GM18511 (cell line): ENCODE measurements around the gene SYCE1.
"Not testable (repeated sequence)": the region's sequence is repeated elsewhere in the genome, so short reads cannot be mapped to it uniquely, and the experiment has no call there.

ENCODE experiments used
- ATAC-seq: cut with Tn5 transposase; IDR thresholded peaks from one replicate; pipeline ENCODE4 v1.9.1; 2021; ENCODE audit warnings: mild to moderate bottlenecking, moderate library complexity; ENCODE audit not compliant: unreplicated experiment

The SYCE1 gene

DNA sequence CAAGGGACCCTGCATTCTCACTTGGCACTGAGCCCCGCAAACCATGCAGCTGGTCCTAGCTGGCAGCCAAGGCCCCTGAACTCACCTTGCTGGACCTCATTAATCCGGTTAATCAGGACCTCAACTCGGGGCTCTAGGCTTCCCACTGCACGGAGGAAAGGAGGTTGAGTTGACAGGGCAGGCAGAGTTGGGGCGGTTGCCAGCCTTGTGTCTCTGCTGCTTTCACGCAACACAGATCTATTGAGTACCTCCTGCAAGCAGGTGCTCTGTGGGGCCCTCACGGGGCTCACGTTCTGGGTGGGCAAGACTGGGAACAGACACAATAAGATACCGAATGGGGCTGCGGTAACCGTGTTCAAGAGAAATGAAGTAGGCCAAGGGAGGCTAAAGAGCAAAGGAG lies 6.2 kb downstream of the SYCE1 start:
- no peak for ATAC-seq

DNA sequence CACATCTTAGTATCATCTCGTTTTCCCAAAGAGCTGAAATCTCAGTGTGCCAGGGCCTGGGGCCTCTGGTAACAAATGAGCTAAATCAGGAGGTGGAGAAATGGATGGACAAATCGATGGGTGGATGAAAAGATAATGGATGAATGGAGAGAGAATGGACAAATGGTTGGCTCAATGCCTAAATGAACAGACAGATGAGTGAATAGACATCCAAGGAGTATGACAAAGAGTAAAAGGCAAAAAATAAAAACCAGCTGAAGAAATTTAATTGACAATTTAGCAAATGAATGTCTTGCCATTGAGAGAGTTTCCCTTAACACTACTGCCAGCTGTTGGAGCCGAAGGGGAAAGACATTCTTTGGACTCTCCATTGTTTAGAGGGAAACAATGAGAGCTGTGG lies 8.0 kb downstream of the SYCE1 start:
- ATAC-seq, result no peak

DNA sequence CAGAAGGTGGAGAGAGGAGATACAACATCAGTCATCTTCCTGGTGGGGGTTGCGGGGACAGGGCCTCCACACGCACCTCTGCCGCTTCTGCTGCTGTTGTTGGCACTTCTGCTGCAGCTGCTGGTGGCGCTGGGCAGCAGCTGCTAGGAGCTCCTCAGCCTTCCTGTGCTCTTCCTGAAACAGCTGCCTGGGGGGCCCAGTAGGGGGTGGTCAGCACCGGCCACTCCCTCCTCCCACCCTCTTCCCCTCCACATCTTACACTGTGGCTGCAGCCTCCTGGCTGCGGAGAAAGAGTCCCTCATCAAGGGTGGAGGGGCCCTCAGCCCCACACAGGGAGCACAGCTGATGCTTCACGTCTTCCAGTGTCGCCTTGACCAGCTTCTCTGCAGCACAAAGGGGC lies 9.9 kb downstream of the SYCE1 start:
- no peak for ATAC-seq

DNA sequence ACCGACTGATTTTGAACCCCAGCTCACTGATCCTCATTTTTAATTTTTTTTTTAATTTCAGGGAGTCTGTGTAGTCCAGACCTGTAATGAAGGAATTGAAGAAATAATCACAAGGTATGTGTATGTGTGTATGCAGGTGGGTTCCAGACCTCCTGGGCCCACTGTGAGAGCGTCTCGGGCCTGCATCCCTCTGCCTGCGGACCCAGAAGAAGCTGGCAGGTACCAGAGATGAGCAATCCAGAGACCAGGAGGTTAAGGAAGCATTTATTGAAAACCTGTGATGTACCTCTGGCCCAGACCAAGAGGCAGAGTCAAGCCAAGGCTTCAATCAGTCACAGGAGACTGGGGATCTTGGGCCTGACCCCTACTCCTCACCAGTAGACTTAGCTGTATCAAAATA lies 10.8 kb downstream of the SYCE1 start:
- no peak for ATAC-seq

DNA sequence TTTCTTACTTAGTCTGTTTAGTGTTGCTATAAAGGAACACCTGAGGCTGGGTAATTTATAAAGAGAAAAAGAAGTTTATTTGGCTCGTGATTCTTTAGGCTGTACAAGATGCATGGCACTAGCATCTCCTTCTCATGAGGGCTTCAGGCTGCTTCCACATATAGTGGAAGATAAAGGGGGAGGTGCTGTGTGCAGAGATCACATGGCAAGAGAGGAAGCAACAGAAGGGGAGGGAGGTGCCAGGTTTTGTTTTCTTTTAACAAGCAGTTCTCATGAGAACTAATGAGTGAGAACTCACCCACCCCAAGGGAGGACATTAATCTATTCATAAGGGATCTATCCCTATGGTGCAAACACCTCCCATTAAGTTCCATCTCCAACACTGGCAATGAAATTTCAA lies 20.9 kb downstream of the SYCE1 start:
- no peak for ATAC-seq

DNA sequence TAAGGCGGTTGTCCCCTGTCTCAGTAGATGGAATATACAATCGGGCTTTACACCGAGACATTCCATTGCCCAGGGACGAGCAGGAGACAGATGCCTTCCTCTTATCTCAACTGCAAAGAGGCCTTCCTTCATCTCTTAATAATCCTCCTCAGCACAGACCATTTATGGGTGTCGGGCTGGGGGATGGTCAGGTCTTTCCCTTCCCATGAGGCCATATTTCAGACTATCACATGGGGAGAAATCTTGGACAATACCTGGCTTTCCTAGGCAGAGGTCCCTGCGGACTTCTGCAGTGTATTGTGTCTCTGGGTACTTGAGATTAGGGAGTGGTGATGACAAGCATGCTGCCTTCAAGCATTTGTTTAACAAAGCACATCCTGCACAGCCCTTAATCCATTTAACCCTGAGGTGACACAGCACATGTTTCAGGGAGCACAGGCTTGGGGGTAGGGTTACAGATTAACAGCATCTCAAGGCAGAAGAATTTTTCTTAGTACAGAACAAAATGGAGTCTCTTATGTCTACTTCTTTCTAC lies 23.9 kb downstream of the SYCE1 start:
- not testable (repeated sequence) for ATAC-seq

DNA sequence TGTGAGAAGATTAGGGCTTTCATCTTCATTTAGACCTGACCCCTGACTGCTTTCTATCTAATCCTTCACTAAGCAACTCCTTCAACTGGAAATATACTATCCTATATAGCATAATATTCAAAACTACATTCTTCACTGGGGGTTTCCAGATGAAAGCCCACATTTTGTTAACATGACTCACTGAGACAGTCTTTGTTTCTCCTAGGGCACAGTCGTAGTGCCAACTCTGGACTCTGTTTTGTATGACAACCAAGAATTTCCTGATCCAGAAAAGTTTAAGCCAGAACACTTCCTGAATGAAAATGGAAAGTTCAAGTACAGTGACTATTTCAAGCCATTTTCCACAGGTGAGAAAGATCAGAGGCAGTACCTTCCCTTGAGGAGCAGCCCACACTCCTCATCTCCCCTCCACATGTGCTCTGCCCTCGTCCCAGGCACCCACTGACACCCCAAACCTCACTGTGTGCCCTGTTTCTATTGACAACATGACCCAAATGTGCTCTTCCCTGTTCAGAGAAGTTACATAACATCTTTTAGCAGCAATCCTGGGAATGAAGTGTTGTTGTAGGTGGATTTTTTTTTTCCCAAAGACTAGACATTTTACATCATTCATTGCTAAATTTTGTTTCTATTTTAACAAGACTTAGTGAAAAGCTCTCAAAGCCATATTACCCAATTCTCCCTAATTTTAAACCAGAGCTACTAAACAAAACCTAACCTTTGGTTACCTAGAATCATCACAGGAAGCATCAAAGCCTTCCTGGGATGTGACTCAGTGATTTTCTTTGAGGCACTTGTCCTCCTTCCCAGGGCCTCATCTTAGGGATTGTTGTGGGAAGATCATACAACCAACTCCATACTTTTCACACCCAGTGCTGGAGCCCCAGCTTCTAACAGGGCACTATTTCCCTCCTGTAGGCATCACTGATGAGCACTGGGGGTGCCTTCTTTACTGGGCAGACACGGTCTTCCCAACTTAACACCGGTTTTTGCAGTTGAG lies 27.5 kb downstream of the SYCE1 start:
- no peak for ATAC-seq

DNA sequence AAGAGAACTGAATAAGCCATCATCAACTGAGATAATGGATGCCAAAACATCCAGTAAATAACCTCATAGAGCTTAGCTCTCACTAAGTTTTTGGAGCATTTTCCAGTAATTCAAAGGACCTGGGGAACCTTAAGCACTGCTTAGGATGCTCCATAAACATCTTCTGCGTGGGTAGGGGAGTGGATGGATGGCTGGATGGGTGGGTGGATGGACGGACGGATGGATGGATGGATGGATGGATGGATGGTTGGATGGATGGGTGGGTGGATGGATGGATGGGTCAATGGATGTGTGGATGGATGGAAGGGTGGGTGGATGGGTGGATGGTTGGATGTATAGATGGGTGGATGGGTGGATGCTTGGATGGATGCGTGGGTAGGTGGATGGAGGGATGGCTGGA lies 29.2 kb downstream of the SYCE1 start:
- ATAC-seq, result no peak

DNA sequence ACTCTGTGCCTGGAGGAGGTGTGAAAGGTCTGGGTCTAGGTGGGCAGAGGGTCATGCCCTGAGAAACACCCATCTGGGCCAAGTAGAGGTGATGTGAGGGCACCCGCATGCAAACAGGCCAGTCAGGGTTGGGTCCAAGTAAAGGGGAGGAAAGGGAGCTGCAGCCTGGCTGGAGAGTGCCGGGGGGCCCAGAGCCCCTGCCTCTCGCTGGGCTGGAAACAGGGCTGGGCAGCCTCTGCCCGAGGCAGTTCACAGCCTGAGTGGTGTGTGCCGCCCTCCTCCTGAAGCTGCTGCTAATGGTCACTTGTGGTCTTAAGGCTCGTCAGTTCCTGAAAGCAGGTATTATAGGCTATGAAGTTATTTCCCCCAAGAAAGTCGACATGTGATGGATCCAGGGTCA lies 31.0 kb downstream of the SYCE1 start:
- no peak for ATAC-seq

DNA sequence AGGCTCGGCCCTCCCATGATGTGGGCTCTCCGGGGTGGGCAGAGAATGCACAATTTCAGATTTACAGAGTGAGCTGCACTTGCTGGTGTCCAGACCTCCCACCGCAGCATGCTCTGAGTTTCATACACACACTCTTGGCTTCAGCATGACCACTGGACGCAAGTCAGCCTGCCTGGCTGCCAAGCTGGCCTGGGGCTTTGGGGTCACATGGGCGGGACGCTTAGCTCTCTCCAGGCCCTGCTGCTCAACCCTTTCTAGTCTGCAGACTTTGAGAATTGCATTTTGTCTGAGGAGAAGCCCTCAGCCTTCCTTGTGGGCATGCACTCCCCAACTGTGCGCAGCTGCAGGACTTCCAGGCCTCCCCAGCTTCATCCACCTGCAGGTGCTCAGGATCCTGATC lies 32.5 kb downstream of the SYCE1 start:
- no peak for ATAC-seq

DNA sequence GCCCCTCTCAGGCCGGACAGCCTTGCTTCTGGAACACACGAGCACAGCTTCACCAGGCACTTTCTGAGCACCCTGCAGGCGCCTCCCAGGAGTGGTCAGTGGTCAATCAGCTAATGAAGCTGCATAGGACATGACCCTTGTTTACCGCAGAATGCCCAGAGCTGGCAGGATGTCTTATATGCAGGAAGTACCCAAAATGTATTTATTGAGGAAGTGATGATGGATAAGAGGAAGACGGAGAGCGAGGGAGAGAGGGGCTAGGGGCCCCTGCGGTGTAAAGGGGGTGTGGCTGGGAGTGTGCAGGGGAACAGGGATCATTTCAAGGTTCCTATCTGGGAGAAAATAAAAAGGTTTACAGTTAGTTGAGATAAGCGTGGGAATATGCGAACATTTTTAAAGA lies 34.9 kb downstream of the SYCE1 start:
- ATAC-seq, result no peak

DNA sequence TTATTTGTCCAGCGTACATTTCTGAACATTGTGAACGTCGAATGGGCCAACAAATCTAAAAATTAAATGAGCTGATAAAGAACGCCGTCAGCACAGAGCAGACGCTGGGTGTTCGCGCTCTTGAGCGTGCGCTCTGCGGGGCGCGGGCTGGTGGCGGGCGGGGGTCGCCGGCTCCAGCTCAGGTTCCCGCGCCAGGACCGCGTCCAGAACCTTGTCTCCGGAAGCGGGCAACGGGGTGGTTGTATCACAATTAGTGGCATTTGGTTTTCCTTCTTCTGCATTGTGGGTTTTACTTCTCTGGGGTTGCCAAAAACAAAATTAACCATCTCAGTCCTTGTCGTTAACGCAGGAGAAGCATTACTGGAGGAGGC lies 35.8 kb downstream of the SYCE1 start:
- no peak for ATAC-seq

DNA sequence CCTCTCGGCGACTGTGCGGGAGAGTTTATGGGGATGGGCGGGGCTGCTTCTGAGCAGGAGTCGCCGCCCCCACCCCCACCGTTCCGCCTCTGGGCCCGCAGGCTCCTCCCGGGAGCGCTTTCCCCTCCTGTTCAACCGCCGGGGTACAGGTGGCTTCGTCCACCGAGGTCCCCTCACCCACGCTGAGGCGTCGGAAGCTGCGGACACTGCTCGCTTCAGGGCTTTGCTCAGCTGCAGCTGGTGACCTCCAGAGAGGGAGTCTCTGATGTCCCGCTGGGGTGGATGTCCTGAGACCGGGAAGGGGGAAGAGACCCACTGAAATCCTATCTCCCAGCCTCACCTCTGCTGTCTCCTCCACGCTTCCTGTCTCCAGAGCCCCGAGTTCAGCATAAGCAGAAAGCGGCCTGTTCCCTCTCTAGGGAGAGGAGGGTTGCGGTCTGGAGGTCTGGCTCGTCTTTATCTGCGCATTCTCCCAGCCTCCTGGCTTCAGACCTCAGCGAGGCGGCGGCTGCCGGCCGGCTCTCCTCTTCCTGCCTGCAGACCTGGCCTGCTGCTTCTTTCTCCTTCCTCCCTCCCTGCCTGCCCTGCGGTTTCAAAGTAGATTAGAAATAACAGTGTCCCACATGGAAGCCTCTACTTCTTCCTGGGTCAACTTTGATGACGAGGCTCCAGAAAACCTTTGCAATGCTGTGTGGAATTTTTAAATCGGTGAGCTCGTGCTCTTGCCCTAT lies 36.4 kb downstream of the SYCE1 start:
- ATAC-seq, result no peak

DNA sequence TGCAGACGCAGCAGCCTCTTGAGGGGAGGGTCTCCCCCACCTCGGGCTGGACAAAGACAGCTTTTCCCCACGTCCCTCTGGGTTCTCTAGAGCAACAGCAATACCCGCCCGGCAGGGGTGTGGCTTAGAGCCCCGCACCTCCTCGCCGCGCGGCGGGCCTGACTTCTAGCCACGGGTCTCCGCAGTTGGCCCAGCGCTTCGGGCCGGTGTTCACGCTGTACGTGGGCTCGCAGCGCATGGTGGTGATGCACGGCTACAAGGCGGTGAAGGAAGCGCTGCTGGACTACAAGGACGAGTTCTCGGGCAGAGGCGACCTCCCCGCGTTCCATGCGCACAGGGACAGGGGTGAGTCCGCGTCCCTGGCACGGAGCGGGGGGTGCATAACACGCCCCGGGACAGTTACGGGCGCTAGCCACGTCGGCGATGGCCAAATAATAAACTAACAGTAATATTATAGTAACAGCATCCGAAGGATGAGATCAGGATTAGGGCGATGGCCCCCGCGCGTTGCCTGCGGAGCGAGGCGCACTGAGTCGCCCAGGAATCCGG lies 37.0 kb downstream of the SYCE1 start:
- no peak for ATAC-seq

DNA sequence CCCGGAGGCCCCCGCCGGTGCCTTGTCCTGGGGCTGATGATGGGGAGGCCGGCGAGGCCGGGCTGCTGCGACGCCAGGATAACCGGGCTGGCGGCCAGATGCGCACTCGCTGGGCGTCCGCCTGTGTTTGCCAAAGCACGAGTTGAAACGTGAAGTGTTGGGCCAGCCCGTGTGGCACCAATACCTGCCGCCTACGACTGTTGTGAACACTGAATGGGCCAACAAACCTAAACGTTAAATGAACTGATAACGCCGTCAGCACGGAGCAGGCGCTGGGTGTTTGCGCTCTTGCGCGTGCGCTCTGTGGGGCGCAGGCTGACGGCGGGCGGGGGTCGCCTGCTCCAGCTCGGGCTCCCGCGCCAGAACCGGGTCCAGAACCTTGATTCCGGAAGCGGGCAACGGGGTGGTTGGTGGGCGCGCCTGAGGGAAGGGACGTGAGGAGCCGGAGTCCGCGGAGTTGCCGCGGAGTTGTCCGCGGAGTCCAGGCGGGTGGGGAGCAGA lies 37.6 kb downstream of the SYCE1 start:
- ATAC-seq, result no peak

DNA sequence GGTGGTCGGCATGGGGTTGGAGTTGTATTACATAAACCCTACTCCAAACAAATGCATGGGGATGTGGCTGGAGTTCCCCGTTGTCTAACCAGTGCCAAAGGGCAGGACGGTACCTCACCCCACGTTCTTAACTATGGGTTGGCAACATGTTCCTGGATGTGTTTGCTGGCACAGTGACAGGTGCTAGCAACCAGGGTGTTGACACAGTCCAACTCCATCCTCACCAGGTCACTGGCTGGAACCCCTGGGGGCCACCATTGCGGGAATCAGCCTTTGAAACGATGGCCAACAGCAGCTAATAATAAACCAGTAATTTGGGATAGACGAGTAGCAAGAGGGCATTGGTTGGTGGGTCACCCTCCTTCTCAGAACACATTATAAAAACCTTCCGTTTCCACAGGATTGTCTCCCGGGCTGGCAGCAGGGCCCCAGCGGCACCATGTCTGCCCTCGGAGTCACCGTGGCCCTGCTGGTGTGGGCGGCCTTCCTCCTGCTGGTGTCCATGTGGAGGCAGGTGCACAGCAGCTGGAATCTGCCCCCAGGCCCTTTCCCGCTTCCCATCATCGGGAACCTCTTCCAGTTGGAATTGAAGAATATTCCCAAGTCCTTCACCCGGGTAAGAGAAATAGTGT lies 38.3 kb downstream of the SYCE1 start, which contains the start of gene CYP2E1:
CYP2E1 (plus strand) TSS at position 407 of the 632 bp plus-strand sequence; CDS start at position 440, 33 bp downstream.
- no peak for ATAC-seq

DNA sequence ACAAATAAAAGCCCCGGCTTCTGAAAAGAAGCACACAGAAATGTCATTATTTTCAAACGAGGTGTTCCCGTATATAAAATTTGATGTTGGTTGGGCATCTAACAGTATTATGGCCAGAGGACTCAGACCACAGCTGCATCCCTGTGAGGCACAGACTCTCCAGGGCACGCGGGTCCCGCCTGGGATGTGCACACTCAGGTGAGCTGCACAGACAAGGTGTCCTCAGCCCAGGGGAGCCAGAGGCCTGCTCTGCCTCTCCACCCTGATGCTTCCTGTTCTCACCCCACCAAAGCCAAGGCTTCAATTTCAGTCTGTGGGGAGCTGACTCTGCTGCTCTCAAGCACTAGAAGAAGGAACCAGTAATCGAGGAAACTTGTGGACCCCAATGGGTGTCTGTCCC lies 39.9 kb downstream of the SYCE1 start:
- no peak for ATAC-seq

DNA sequence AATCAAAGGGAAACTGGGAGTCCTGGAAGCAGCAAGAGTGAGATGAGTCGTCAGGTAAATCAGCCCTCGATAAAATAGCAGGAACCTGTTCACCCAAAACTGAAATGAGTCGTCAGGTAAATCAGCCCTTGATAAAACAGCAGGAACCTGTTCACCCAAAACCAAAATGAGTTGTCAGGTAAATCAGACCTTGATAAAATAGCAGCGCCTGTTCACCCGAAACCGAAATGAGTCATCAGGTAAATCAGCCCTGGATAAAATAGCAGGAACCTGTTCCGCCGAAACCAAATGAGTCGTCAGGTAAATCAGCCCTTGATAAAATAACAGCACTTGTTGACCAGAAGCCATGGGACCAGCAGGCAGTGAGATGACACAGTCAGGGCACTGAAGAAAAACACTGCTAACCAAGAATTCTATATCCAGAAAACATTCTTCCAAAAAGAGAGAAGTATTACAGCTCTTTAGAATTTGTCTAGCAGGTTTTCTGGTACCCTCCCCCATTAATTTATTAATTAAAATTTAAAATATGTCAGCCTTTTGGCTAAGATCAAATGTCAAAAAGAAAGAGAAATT lies 41.7 kb downstream of the SYCE1 start:
- no peak for ATAC-seq

DNA sequence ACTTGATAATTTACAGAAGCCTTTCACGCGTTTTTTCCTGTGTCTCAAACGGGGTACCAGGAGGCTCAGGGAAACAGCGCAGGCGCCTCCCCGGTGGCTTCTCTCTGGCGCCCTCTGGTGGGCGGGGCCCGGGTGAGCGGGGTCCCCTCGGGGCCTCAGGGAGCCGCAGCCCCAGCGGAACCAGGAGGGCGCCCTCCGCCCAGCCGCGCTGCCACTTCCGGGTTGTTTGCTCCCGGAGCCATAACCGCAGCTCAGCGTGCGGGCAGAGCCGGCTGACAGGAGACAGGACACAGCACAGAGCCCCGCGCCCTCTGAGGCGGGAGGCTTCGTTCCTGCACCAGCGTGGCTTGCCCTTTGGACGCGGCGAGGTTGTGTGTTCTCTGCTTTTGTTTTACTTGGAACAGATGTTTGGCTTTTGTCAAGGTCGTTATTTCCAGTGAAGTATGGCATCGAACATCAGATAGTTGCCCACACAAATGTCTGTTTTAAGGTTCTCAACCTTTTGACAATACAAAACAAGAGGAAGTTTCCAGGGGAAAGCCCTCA lies 45.1 kb downstream of the SYCE1 start:
- ATAC-seq, result peak; percentile 95

DNA sequence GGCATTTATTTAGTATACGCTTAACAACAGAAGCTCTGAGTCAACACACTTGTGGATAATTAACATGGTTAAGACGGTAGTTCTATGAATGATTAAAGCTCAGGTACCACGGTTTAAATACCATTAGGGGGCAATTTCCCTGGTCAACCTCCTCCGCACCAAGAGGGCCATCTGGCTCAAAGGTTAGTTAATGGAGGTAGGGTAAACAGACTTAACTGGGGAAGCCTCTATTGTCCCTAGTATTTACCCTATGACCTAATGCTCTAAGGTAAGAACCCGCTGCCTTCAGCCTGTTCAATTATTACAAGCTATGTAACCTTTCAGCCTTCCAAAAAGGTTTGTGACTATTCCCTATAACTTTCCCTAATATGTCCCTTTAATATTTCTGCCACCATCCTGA lies 46.9 kb downstream of the SYCE1 start:
- ATAC-seq, result not testable (repeated sequence)
